NCI-H1092 (cell line): ENCODE data around the gene OS9.
"Not testable (repeated sequence)": the region's sequence is repeated elsewhere in the genome, so short reads cannot be mapped to it uniquely, and the experiment has no call there.

Experiments
- DNase-seq: peaks from one replicate; lab custom pipeline; 2025; lab: John Stamatoyannopoulos, UW

Gene OS9, protein sequence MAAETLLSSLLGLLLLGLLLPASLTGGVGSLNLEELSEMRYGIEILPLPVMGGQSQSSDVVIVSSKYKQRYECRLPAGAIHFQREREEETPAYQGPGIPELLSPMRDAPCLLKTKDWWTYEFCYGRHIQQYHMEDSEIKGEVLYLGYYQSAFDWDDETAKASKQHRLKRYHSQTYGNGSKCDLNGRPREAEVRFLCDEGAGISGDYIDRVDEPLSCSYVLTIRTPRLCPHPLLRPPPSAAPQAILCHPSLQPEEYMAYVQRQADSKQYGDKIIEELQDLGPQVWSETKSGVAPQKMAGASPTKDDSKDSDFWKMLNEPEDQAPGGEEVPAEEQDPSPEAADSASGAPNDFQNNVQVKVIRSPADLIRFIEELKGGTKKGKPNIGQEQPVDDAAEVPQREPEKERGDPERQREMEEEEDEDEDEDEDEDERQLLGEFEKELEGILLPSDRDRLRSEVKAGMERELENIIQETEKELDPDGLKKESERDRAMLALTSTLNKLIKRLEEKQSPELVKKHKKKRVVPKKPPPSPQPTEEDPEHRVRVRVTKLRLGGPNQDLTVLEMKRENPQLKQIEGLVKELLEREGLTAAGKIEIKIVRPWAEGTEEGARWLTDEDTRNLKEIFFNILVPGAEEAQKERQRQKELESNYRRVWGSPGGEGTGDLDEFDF

DNA sequence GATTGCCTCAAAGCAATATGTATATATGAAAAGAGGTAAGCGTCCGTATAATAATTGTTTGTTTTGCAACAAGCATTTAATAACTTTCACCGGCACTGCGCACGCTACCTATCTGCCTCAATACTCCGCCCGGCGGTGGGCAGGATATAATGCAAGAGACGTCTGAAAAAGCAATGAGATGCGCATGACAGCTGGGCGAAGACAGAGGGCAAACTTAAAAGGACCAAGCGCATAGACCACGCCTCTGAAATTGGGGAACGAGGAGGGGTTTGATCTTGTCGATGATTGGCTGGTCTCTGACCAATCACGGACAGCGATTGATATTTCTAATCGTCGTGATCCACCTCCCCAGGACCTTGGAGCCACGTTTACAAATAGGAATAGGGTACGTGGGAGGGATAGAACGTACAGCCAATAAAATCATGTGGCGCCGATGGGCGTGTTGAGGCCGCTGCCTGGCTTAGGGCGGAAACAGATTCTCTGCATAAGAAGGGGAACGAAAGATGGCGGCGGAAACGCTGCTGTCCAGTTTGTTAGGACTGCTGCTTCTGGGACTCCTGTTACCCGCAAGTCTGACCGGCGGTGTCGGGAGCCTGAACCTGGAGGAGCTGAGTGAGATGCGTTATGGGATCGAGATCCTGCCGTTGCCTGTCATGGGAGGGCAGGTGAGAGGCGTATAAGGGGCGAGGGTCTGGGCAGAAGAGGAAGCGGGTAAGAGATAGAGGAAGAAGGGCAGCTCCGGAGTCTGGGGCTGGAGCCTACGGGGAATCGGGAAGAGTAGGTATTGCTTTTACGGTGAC is at the start of gene OS9:
TSS of gene OS9 (plus strand) at position 474 of the 800 bp plus-strand sequence. CDS start at position 504, 30 bp downstream.
- DNase-seq = peak; percentile 97

DNA sequence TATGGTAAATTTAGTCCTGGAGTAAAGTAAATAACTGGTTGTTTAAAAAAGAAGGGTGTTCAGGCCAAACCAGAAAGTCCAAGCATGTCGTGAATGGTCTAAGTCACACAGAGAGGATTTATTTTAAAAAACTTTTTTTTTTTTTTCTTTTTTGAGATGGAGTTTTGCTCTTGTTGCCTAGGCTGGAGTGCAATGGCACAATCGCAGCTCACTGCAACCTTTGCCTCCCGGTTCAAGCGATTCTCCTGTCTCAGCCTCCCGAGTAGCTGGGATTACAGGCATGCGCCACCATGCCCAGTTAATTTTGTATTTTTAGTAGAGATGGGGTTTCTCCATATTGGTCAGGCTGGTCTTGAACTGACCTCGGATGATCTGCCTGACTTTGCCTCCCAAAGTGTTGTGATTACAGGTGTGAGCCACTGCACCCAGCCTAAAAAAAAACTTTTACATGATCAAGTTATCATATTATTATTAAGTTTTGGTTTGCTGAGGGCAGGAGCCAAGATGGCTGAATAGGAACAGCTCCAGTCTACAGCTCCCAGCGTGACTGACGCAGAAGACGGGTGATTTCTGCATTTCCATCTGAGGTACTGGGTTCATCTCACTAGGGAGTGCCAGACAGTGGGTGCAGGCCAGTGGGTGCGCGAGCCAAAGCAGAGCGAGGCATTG is 47.8 kb upstream of the OS9 start:
- DNase-seq = not testable (repeated sequence)

DNA sequence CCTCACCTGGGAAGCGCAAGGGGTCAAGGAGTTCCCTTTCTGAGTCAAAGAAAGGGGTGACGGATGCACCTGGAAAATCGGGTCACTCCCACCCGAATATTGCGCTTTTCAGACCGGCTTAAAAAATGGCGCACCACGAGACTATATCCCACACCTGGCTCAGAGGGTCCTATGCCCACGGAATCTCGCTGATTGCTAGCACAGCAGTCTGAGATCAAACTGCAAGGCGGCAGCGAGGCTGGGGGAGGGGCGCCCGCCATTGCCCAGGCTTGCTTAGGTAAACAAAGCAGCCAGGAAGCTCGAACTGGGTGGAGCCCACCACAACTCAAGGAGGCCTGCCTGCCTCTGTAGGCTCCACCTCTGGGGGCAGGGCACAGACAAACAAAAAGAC is 47.3 kb upstream of the OS9 start:
- not testable (repeated sequence) for DNase-seq

DNA sequence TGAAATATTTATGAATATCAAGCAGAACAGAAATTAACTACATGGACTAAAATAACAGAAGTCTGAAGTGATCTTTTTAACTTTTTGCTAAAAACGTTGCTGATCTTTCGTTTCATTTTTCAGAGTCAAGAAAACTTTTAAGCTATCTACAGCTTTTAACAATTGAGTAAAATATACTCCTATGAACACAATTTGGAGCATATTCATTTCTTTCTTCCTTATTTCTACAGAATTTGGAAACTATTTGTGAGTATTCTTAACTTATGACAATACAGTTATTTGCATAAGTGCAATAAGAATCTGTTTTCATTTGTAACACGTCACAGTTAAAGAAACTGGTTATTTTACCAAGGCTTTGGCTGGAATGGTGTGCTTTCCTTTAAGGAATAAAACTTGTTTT is 39.9 kb upstream of the OS9 start:
- DNase-seq = no peak

DNA sequence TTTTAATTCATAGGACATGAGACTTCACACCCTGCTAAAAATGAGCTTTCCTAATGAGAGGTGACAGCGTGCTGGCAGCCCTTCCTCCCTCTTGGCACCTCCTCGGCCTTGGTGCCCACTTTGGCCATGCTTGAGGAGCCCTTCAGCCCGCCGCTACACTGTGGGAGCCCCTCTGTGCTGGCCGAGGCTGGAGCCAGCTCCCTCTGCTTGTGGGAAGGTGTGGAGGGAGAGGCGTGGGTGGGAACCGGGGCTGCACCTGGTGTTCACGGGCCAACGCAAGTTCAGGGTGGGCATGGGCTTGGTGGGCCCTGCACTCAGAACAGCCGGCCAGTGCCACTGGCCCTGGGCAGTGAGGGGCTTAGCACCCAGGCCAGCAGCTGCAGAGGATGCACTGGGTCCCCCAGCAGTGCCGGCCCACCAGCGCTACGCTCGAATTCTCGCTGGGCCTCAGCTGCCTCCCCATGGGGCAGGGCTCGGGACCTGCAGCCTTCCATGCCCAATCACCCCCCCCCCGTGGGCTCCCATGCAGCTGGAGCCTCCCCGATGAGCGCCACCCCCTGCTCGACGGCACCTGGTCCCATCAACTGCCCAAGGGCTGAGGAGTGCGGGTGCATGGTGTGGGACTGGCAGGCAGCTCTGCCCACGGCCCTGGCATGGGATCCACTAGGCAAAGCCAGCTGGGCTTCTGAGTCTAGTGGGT is 38.2 kb upstream of the OS9 start:
- DNase-seq = no peak

DNA sequence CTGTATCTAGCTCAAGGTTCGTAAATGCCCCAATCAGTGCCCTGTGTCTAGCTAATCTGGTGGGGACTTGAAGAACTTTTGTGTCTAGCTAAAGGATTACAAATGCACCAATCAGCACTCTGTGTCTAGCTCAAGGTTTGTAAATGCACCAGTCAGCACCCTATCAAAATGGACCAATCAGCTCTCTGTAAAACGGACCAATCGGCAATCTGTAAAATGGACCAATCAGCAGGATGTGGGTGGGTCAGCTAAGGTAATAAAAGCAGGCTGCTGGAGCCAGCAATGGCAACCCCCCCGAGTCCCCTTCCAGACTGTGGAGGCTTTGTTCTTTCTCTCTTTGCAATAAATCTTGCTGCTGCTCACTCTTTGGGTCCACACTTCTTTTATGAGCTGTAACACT is 37.5 kb upstream of the OS9 start:
- DNase-seq = not testable (repeated sequence)

DNA sequence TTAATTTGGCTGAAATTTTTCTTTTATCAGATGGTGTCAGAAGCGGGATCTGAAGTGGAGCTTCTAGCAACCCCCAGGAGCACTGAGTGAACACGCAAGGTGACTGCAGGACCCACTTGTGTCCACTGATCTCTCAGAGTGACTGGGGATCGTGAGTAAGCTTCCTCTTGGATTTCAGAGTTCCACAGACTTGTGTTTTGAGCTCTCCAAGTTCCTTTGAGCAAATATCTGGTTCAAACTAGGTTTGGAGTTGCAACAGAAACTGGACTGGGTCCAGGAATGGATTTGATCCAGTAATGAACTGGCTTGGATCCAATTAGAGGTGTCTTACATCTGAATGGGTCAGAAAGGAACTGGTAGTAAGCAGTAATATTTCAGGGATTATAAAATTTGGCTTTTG is 36.2 kb upstream of the OS9 start:
- DNase-seq = no peak

DNA sequence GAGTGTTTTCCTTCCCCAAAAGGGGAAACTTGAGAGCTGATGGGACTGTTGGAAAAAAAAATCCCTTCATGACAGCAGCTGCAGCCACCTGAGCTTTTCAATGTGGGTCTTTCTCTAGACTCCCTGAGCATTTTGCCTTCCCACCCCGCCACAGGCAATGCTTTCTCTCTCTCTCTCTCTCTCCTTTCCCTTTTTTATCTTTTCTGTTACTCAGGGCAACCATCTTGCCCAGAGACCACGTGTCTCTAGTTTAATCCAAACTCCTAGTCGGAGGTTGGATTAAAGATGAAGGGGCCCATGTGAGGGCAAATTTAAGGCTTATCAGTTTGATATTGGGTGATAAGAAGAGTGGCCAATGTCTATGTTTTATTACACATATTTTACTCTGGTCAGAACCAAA is 35.0 kb upstream of the OS9 start:
- DNase-seq = no peak

DNA sequence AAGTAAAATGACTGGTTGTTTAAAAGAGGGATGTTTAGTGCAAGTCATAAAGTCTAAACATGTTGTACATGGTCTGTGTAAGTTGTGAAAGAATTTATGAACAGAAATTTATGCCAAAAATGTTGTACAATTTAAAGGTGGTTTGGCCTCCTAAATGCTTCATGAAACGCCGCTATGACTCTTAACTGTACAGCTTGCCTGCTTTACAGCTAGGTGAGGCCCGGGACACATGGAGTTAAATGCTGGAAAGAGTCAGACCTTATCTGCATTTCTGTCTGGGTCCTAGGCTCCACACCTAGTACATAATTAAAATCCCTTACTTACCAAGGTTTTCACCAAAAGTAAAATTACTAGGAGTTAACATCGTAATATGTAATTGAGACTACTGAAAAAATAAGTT is 32.6 kb upstream of the OS9 start:
- no peak for DNase-seq

DNA sequence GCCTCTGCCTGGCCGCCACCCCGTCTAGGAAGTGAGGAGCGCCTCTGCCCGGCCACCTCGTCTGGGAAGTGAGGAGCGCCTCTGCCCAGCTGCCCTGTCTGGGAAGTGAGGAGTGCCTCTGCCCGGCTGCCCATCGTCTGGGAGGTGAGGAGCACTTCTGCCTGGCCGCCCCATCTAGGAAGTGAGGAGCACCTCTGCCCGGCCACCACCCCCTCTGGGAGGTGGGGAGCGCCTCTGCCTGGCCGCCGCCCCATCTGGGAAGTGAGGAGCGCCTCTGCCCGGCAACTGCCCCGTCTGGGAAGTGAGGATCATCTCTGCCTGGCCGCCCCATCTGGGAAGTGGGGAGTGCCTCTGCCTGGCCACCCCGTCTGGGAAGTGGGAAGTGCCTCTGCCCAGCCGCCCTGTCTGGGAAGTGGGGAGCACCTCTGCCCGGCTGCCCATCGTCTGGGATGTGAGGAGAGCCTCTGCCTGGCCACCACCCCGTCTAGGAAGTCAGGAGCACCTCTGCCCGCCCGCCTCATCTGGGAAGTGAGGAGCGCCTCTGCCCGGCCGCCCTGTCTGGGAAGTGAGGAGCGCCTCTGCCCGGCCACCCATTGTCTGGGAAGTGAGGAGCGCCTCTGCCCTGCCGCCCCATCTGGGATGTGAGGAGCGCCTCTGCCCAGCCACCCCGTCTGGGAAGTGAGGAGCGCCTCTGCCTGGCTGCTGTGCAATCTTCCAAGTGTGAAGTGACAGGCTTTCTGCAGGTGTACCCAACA is 28.7 kb upstream of the OS9 start:
- not testable (repeated sequence) for DNase-seq

DNA sequence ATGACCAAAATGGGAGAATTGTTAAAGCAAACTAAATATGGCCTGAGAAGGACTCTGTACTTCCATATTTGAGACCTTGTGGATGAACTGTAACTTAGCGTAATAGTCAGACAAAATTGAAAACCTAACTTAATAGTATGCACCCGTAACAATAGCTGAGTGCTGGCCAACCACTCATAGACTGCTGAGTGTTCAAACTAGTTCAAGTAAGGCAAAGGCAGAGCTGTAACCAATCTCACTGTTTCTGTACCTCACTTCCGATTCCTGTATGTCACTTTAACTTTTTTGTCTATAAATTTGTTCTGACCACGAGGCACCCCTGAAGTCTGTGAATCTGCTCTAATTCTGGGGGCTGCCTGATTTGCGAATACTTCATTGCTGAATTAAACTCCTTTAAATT is 27.0 kb upstream of the OS9 start:
- DNase-seq = no peak

DNA sequence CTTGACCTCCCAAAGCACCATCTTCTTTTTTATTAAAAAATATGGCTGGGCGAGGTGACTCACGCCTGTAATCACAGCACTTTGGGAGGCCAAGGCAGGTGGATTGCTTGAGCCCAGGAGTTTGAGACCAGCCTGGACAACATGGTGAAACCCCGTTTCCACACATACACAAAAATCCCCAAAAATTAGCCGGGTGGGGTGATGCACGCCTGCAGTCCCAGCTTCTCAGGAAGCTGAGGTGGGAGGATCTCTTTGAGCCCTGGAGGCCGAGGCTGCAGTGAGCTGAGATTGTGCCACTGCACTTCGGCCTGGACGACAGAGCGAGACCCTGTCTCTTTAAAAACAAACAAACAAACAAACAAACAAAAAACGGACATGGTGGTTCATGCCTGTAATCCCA is 24.2 kb upstream of the OS9 start:
- DNase-seq = not testable (repeated sequence)

DNA sequence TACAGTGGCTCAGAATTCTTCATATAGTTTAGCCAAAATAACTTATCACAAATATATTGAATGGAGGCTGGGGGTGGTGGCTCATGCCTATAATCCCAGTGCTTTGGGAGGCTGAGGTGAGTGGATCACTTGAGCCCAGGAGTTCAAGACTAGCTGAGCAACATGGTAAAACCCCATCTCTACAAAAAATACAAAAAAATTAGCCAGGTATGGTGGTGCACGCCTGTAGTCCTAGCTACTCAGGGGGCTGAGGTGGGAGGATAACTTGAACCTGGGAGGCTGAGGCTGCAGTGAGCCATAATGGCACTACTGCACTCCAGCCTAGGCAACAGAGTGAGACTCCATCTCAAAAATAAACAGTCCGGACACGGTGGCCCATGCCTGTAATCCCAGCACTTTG is 22.1 kb upstream of the OS9 start:
- not testable (repeated sequence) for DNase-seq

DNA sequence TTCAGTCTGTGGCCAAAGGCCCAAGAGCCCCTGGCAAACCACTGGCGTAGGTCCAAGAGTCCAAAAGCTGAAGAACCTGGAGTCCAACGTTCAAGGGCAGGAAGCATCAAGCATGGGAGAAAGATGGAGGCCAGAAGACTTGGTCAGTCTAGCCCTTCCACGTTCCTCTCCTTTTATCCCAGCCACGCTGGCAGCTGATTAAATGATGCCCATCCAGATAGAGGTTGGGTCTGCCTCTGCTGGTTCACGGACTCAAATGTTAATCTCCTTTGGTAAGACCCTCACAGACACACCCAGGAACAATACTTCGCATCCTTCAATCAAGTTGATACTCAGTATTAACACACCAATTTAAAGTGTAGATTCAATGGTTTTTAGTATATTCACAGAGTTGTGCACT is 21.1 kb upstream of the OS9 start:
- DNase-seq = no peak

DNA sequence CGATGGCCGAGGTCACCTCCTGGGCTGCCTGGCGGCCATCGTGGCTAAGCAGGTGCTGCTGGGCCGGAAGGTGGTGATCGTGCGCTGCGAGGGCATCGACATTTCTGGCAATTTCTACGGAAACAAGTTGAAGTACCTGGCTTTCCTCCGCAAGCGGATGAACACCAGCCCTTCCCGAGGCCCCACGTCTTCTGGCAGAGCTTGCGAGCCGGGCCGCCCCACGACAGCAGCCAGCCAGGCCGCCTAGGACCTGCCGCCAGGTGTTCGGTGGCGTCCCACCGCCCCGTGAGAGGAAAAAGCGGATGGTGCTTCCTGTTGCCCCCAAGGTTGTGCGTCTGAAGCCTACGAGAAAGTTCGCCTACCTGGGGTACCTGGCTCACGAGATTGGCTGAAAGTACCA is 19.2 kb upstream of the OS9 start:
- DNase-seq = no peak

DNA sequence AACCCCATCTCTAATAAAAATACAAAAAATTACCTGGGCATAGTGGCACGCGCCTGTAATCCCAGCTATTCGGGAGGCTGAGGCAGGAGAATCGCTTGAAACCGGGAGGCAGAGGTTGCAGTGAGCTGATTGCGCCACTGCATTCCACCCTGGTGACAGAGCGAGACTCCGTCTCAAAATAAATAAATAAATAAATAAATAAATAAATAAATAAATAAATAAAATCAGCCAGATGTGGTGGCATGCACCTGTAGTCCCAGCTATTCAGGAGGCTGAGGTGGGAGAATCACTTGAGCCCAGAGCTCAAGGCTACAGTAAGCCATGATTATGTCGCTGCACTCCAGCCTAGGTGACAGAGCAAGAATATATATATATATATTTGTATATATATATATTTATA is 16.0 kb upstream of the OS9 start:
- DNase-seq = not testable (repeated sequence)

DNA sequence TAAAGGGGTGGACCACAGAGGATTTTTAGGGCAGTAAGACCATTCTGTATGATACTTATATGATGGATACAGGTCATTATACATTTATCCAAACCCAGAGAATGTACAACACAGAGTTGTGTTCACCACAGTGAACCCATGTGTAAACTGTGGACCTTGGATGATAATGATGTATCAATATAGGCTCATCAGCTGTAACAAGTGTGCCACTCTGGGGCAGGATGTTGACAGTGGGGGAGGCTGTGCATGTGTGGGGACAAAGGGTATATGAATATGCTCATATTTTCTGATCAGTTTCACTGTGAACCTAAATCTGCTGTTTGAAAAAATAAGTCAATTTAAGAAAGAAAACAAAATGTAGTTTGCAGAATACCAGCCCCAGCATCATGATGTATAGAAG is 14.2 kb upstream of the OS9 start:
- DNase-seq = no peak

DNA sequence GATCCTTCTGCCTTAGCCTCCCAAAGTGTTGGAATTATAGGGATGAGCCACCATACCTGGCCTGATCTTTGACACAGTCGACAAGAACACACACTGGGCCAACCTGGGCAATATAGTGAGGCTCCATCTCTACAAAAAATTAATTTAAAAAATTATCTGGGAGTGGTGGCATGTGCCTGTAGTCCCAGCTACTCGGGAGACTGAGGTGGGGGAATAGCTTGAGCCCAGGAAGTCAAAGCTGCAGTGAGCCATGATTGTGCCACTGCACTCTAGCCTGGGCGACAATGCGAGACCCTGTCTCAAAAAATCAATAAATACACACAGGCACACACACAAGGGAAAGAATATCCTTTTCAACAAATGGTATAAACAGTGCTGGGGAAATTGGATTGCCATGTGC is 6.1 kb upstream of the OS9 start:
- no peak for DNase-seq

DNA sequence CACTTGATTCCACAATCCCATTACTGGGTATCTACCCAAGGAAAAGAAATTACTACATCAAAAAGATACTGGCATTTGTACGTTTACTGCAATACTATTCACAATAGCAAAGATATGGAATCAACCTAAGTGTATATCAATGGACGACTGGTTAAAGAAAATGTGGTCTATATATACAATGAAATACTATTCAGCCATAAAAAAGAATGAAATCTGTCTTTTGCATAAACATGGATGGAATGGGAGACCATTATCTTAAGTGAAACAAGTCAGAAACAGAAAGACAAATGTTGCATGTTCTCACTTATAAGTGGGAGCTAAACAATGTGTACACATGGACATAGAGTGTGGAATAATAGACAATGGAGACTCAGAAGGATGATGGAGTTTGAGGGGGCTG is 5.0 kb upstream of the OS9 start:
- no peak for DNase-seq

DNA sequence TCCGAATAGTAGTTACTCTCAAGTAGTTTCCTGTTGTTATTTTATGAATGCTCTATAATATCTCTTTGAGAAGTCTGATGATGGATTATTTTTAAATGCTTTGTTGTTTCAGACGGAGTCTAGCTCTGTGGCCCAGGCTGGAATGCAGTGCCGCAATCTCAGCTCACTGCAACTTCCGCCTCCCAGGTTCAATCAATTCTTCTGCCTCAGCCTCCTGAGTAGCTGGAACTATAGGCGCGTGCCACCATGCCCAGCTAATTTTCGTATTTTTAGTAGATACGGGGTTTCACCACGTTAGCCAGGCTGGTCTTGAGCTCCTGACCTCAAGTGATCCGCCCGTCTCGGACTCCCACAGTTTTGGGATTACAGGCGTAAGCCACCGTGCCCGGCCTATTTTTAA is 1.4 kb upstream of the OS9 start:
- no peak for DNase-seq

DNA sequence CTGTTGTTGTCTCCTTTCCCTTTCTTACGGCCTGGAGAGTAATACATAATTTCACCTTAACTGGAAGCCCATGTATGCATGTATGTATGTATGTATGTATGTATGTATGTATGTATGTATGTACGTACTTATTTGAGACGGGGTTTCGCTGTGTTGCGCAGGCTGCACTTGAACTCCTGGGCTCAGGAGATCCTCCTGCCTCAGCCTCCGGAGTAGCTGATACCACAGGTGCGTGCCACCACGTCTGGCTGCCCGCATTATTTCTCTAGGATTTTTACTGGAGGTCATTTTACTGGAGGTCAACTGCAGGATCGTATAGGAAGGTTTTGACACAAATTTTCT is 644 bp upstream of the OS9 start:
- no peak for DNase-seq
